Smooth muscle cell (in vitro differentiated cells): ENCODE results near the gene KLHDC9. TPM values are rescaled to one million over a fixed set of nuclear protein-coding genes. Genes with fewer than 3 reads are reported as not detected.
"Not testable (repeated sequence)": the region's sequence is repeated elsewhere in the genome, so short reads cannot be mapped to it uniquely, and the experiment has no call there.

Experiments used
- DNase-seq: peaks from one replicate; lab custom pipeline; 2025; ENCODE audit not compliant: unreplicated experiment; lab: John Stamatoyannopoulos, UW
- H2AFZ ChIP-seq: fragments of 200-600 bp; sonication (generic); 2 replicates; pipeline ENCODE4 v1.6.0; 2016; ENCODE audit warnings: antibody characterized with exemption, low read depth, mild to moderate bottlenecking
- H3F3A ChIP-seq: fragments of 200-600 bp; sonication (generic); 2 replicates; pipeline ENCODE4 v1.6.0; 2017; ENCODE audit warnings: antibody characterized with exemption, low read depth
- H3K27ac ChIP-seq: fragments of 200-600 bp; sonication (generic); 2 replicates; pipeline ENCODE4 v1.5.1; 2016; ENCODE audit warnings: low read depth, mild to moderate bottlenecking
- H3K27me3 ChIP-seq: fragments of 200-600 bp; sonication (generic); 2 replicates; pipeline ENCODE4 v1.6.1; 2016; ENCODE audit warnings: low read depth, mild to moderate bottlenecking
- H3K36me3 ChIP-seq: fragments of 200-600 bp; sonication (generic); 2 replicates; pipeline ENCODE4 v1.5.1; 2016; ENCODE audit warnings: low read depth
- H3K4me1 ChIP-seq: fragments of 200-600 bp; sonication (generic); 2 replicates; pipeline ENCODE4 v1.5.1; 2016; ENCODE audit warnings: low read depth
- H3K4me2 ChIP-seq: fragments of 200-600 bp; sonication (generic); 2 replicates; pipeline ENCODE4 v1.6.0; 2016; ENCODE audit warnings: mild to moderate bottlenecking
- H3K4me3 ChIP-seq: fragments of 200-600 bp; sonication (generic); 2 replicates; pipeline ENCODE4 v1.5.1; 2016; ENCODE audit warnings: mild to moderate bottlenecking
- H3K79me2 ChIP-seq: fragments of 200-600 bp; sonication (generic); 2 replicates; pipeline ENCODE4 v1.6.0; 2016; ENCODE audit warnings: low read depth, mild to moderate bottlenecking
- H3K9ac ChIP-seq: fragments of 200-600 bp; sonication (generic); 2 replicates; pipeline ENCODE4 v1.6.0; 2016; ENCODE audit warnings: low read depth
- H3K9me3 ChIP-seq: fragments of 200-600 bp; sonication (generic); replicated peaks from 2 replicates; pipeline ENCODE4 v1.5.1; 2016; ENCODE audit warnings: low read depth
- H4K20me1 ChIP-seq: fragments of 200-600 bp; sonication (generic); 2 replicates; pipeline ENCODE4 v1.6.0; 2016; ENCODE audit warnings: low read depth
- CTCF ChIP-seq: fragments of 200-600 bp; sonication (generic); IDR thresholded peaks from 2 replicates; pipeline ENCODE4 v1.5.1; 2017; ENCODE audit warnings: borderline replicate concordance, mild to moderate bottlenecking, antibody characterized with exemption; ENCODE audit not compliant: insufficient read depth, poor library complexity, severe bottlenecking
- WGBS: methylation state at CpG from one replicate; pipeline ENCODE4 v1.1.7; 2016; ENCODE audit warnings: low lambda C conversion rate; 5-methylcytosine and 5-hydroxymethylcytosine counted together
- polyA plus RNA-seq: library from polyadenylated mRNA; unstranded; fragments of >200 nt; fragmentation: Nextera tagmentation; extraction: Ambion mirVana; gene quantifications from 2 replicates; pipeline ENCODE4 v1.2.1, GENCODE V29; 2016
- total RNA-seq: library from RNA; depleted of rRNA; stranded (reverse); fragments of >200 nt; gene quantifications from 2 replicates; pipeline ENCODE4 v1.2.3, GENCODE V29; 2014

The KLHDC9 gene
- total and polyA plus RNA-seq, 2 experiments from 2014 or later: 2.2 to 4.6 TPM

GRCh38 chr1:161061419-161061818, 36.7 kb upstream of the KLHDC9 start:
- peaks cover 6% of the 10 kb centered on the region for H3K27me3 ChIP-seq
- no peaks in the 10 kb centered on the region for H3K36me3 ChIP-seq
- no peaks in the 10 kb centered on the region for H4K20me1 ChIP-seq
- H3K79me2 ChIP-seq: no peaks in the 10 kb centered on the region
- no peak for TF ChIP-seq CTCF
- H3K9ac ChIP-seq: no peak overlapping the region
- H3K4me3 ChIP-seq: no peak overlapping the region
- 97% methylated on average over 4 of the region's 4 CpGs for WGBS
- DNase-seq: no peak
- H3K4me1 ChIP-seq: no peaks in the 10 kb centered on the region
- H3F3A ChIP-seq: no peaks in the 10 kb centered on the region
- H3K4me2 ChIP-seq: no peak overlapping the region
- H3K9me3 ChIP-seq: no peaks in the 10 kb centered on the region
- no peak overlapping the region for H3K27ac ChIP-seq
- no peak overlapping the region for H2AFZ ChIP-seq

- H3K9ac ChIP-seq, H3K4me1 ChIP-seq, H3K27ac ChIP-seq, H3K79me2 ChIP-seq, H3K9me3 ChIP-seq, H3K36me3 ChIP-seq, DNase-seq, H2AFZ ChIP-seq, H3K4me3 ChIP-seq, H3K27me3 ChIP-seq, H3K4me2 ChIP-seq, H4K20me1 ChIP-seq, H3F3A ChIP-seq: not testable (repeated sequence)
- WGBS: 60% methylated on average over 6 of the region's 6 CpGs
Observed at GRCh38 chr1:161063936-161064335, 34.2 kb upstream of the KLHDC9 start.

- not testable (repeated sequence) for H3K9me3 ChIP-seq, H2AFZ ChIP-seq, H3K79me2 ChIP-seq, H3F3A ChIP-seq, DNase-seq, H3K4me2 ChIP-seq, H3K27ac ChIP-seq, H3K36me3 ChIP-seq, H3K4me1 ChIP-seq, H3K27me3 ChIP-seq, H4K20me1 ChIP-seq, H3K4me3 ChIP-seq, H3K9ac ChIP-seq
- WGBS: 96% methylated on average over 7 of the region's 7 CpGs
Observed at GRCh38 chr1:161065681-161066080, 32.5 kb upstream of the KLHDC9 start.

GRCh38 chr1:161066694-161067093, 31.5 kb upstream of the KLHDC9 start:
- Histone ChIP-seq H4K20me1 (no peaks in the 10 kb centered on the region), H3K4me1 (peaks cover 4% of the 10 kb centered on the region), H3F3A (no peaks in the 10 kb centered on the region), H3K36me3 (no peaks in the 10 kb centered on the region), H3K4me2 (no peak overlapping the region), H3K27me3 (peaks cover 6% of the 10 kb centered on the region), H3K9ac (no peak overlapping the region), H3K79me2 (no peaks in the 10 kb centered on the region), H3K9me3 (no peaks in the 10 kb centered on the region), H2AFZ (no peak overlapping the region), H3K27ac (no peak overlapping the region), H3K4me3 (no peak overlapping the region)
- DNase-seq: no peak
- 84% methylated on average over 3 of the region's 3 CpGs for WGBS
- no peak for TF ChIP-seq CTCF
